ENCODE measurements around the gene HOMER1.

The HOMER1 gene

DNA sequence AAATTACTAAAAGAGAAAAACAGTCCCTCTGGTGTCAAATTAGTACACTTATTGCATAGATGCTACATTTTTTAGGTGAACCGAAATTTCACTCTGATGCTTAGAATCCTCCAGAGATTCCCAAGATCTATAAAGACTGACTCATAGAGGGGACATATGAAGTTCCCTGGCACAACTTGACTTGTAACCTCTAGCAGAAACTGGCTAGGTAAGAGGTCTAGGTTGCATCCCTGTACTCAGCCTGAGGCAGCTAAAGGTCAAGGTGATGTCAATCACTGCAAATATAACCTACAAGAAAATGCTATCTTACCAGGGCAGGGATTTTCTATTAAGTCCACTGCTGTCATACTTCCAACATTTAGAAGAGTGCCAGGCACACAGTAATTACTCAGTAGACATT lies 24.2 kb downstream of the HOMER1 start:
- no peak for DNase-seq (ENCODE audit: low read depth)

DNA sequence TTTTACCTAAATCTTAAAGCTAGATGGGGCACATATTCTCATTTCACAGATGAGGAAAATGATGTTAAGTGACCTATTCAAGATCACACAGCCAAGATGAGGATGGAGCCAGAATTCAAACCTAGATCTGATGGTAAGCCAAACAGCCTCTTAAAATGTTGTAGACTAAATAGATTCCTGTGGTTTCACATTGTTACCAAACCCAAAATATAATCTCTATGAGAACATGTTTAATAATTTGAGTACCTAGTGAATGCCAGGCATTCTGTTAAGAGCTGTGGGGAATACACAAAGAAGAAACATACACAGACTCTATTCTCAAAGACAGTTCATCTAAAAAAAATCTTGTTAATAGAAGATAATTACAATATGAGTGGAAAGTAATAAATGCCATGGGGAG lies 25.2 kb downstream of the HOMER1 start:
- no peak for DNase-seq (ENCODE audit: low read depth)

DNA sequence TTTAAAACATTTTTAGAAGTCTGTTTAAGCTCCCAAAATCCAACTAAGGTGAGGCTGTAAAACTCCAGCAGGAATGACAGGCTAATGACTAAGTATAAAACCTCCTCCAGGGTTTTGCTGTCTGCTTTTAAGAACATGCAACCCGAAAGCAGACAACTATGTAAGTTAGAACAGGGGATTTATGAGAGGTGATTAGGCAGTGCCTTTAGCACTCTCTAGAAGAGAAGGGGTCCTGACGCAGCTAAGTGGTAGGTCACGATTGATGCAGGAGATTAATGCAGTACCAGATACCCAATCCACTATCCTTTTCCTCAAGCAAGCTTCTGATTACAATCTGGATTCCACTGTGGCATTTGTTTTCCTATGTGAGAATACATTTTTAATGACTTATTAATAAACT lies 25.9 kb downstream of the HOMER1 start:
- DNase-seq (ENCODE audit: low read depth) = no peak

DNA sequence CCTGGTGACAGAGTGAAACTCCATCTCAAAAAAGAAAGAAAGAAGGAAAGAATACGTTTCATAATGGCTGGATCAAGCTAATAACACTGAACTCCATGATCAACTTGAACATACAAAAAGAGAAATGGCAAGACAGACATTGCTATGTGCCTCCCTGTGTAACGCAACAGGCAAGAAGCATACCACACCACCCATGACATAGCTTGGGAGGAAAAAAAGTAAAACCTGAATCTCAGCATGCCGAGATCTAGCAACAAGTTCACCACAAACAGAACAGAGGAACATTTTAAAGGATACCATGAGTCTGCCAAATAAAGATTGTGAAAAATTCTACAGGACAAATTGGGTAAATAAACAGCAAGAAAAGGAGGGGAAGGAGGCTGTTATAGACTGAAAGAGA lies 26.7 kb downstream of the HOMER1 start:
- no peak for DNase-seq (ENCODE audit: low read depth)

DNA sequence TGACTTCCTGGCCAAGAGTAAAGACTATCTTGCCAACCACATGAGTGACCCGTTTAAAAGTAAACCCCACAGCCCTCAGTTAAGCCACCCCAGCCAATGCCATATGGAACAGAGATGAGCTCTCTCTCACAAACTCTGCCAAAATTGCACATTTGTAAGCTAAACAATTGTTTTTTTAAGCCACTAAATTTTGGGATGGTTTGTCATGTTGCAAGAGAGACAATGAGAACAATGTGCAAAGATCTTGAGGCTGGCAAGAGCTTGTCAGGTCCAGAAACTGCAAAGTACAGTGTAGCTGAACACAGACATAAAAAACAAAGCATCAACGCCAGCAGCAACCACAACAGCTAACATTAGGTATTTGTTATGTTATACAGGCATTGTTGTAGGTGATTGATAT lies 27.8 kb downstream of the HOMER1 start:
- DNase-seq (ENCODE audit: low read depth) = no peak

DNA sequence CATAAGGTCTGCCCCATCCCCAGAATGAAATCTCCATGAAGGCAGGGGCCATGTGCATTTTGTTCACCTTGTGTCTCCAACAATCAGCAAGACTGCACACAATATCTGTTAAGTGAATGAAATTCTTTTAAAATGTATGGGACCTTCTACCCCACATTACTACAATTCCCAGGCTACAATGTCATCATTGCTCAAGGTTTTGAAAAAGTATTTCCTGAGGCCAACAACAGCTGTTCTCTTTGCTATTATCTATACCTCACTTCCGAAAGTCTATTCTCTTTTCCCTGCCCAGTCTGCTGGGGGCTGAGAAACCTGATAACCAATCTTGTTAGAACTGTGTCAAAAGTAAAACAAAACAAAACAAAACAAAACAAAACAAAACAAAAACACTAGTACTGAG lies 29.2 kb downstream of the HOMER1 start:
- DNase-seq (ENCODE audit: low read depth) = no peak

DNA sequence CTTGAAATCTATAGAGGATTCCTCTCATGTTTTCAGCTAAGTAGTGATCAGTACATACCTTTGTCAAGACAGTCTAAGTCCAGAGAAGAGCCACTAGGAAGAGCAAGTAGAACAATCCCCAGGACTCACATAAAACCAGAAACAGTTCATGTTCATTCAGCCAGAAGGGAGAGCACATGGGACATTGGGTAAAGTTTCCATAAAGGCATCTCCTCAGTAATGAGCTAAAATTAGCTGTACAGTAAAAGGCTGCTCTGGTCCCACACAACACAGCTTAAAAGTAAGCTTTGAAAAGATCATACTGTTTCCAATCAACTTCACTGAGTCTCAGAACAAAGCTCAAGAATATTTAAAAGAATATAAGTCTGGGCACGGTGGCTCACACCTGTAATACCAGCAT lies 32.4 kb downstream of the HOMER1 start:
- no peak for DNase-seq (ENCODE audit: low read depth)

DNA sequence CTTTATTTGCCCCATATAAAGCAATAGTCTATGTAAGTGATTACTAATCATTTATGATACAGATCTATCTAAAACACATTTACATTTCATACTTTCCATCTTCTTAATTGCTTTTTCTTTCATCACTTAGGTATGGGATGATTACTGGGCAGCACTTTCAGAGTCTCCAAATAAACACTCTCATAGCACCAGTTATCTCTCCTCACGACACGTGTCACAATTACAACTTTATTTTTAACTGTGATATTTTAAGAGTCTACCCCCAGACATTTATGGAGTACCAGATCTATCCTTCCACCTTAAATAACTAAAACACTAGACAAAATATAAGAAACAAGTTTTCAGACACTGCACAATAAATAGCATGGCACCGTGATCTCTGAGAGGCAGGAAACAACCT lies 32.9 kb downstream of the HOMER1 start:
- DNase-seq (ENCODE audit: low read depth) = no peak

DNA sequence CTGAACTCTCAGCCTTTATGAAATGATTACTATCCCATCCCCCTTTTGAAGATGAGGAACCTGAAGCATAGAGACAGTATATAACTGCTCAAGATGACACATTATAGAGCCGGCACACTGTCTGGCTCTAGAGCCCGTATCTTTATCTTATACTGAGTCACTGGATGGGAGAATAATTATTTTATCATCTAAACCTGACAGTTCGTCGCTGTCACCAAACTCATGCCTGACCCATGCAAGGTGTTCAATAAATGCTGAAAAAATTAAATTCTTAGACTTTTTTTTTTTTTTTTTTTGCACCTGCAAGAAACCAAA lies 38.8 kb downstream of the HOMER1 start:
- no peak for DNase-seq (ENCODE audit: low read depth)

DNA sequence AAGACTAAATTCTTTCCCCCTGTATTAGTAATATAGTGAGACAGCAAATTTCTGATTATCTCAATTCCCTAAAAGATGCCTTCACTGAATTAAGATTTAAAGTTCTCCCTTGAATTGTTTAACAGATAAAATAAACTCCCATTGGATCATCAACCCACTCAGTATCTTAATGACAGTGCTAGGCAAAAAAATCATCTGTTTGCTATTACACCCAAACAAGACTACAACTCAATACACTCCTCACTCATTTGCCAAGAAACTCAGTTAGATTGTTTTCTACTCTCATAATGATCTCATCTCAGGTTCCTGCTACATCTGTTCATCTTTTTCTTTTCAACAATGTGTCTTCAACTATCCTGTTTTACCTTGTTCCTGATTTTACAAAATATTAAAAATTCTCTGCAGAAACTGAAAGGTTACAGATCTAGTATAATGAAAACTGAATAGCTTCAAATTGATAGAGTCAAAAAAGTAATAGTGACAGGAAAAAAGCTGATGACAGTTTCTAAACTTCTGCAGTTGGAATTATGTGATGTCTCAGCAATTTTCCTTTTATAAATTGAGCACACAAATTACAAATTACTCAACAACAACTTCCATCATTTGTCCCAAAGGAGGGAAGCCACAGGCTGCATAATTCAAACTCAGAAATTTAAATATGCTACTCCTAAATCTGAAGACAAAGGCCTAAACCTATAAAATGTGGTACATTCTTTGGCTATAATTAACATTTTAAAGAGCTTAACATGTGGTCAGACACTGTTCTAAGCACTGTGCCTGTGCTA lies 39.4 kb downstream of the HOMER1 start:
- DNase-seq (ENCODE audit: low read depth) = no peak

DNA sequence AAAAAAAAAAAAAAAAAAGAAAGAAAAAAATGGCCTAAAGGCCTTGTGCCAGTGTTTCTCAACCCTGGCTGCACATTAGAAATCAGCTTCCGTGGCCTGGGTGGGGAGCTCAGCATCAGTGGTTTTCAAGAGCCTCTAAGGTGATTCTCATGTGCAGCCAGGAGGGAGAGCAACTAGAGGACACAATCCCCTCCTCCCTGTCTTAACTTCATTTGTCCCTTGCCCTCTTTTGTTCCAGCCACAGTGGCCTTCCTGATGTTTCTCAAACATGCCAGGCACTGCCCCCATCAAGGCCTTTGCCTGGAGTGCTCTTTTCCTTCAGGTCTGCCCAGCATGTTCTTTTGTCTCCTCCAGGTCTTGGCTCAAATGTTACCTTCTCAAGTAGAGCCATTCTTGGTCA lies 42.4 kb downstream of the HOMER1 start:
- DNase-seq (ENCODE audit: low read depth) = no peak

DNA sequence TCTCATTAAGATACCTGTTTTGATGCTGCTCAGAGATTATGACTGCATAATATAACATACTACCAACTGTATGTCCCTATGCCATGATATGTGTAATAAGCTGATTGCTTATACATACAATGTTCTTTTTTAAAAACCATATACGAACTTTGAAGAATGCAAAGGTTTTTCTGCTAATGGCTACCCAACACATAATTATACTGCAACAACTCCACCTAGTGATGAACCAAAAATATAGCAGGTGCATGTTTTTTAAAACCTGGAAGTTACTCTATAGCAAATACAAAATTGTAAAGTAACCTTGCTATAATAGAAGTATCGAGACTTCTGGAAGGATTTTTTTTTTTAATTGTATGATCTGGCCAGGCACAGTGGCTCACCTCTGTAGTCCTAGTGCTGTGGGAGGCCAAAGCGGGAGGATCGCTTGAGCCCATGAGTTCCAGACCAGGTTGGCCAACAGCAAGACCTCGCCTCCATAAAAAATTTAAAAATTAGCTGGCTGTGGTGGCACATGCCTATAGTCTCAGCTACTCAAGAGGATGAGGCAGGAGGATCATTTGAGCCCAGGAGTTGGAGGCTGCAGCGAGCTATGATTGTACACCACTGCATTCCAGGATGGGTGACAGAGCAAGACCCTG lies 49.1 kb downstream of the HOMER1 start:
- no peak for DNase-seq (ENCODE audit: low read depth)

DNA sequence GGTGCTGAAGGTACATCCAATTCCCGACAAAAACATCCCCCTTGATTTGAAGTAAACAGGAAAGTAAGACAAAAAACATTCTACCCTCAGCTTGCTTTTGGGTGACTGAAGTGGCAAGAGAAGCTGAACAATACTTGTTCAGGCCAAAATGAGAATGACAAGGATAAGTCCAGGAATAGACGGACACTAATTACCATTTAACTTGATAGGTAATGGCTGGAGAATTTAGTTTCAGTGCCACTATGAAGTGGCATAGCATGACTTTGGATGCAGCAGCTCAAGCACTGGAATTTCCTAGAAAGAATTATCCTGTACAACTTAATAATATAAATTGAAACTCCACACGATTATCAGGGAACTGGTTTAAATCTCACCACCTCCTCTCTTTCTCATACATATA lies 49.7 kb downstream of the HOMER1 start:
- no peak for DNase-seq (ENCODE audit: low read depth)

DNA sequence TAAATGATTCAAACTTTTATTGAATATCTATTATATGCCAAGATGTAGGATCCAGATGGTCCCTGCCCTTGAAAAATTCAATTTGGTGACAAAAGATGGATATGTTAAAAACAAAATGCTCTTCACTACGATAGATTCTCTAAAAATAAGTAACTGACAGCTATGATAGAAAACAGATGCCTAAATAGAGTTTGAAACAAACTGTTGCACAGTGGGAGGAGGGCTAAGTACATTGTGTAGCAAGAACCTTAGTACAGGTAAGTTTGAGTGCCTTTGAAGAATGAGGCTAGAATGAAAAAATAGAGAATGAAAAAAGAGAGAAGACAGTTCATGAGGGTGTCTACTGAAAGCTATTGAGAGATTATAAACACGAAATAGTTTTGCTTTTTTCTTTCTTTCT lies 54.3 kb downstream of the HOMER1 start:
- no peak for DNase-seq (ENCODE audit: low read depth)

DNA sequence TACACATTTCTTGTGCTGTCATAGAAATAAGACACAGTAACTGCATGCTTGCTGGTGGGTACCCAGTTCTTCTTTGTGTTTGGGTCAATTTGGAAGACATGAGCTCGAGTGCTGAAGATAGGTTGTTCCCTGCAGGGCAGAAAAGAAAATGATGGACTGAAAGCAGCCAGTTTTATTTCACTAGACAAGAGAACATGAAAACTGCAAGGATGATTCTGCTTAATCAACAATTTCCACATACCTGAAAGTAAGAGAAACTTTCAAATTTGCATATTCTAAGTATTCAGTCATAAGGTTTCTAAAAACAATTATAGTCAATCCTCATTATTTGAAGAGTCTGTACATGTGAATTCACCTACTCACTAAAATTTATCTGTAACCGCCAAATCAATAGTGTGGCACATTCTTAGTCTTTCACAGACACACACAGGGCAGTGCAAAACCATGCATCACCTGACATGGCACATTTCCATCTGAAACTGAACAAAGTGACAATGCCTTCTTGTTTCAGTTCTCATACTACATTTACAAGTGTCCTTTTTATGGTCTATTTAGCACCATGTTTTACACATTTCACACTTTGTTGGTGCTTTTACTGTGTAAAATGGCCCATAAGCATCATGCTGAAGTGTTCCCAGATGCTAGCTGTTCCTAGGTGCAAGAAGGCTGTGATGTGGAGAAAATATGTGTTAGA lies 56.9 kb downstream of the HOMER1 start:
- DNase-seq (ENCODE audit: low read depth) = no peak

DNA sequence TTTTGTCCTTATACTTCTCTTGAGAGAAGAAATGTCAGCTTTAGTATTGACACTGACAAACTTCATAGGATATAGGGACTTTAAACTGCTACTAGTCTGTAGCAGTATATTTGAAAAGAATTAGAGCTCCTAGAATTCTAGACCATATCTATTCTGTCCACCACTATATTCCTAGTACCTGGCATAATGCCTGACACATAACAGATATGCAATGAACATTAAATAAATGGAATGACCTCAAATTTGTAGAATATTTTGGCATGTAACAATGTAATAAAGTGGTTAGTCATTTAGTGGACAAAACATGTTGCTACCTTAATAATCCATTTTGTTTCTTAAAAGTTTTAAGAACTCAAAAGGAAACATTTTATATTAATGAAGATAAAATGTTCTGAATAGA lies 57.5 kb downstream of the HOMER1 start:
- no peak for DNase-seq (ENCODE audit: low read depth)

DNA sequence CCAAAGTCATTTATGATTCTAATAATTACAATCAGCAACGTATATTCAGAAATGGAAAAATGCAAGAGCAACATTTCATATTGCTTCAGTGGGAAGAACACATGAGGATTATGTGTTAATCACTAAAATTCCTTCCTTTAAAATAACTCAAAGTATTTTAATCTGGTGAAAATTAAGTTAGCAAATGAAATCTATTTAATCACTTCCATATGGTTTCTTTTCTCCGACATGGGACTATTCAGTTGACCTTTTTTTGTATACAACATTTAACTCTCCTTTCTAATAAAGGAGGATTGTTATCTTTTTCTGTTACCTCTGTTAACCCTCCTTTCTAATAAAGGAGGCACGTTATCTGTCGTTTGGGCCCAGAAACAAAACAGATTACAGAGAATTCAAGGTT lies 59.9 kb downstream of the HOMER1 start:
- no peak for DNase-seq (ENCODE audit: low read depth)

DNA sequence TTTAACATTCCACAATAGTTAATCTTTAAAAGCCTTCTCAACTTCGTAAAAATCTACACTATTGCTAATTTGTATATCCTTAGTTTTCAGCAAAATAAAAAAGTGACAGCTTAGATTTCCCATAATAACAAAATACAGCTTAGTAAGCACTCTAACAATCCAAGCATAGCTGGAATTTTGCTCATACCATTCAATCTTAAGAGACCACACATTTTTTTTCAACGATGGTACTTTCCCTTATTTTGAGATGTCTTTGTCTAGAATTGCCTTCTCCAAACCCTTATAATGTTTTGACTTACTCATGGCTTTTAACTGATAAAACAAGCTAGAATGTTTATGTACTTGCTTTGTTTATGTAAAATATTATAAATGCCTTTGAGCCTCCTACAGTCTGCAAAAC lies 65.6 kb downstream of the HOMER1 start:
- DNase-seq (ENCODE audit: low read depth) = no peak

DNA sequence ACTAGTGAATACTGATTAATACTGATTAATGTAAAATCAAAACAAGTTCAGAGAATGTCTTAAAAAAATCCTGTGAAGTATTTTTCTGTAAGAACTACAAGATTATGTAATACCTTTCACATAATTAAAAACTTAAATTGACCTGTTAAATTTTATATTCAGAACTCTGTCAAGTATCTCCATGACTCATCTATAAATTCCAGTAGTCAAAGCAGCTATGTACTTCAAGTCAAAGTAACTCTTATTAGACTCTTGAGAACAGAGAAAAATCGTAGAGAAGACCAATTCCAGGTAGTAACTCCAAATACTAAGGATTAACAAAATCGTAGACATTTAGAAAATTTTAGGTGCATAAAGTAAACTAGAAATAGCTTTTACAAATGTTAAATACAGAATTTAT lies 77.1 kb downstream of the HOMER1 start:
- DNase-seq (ENCODE audit: low read depth) = no peak

DNA sequence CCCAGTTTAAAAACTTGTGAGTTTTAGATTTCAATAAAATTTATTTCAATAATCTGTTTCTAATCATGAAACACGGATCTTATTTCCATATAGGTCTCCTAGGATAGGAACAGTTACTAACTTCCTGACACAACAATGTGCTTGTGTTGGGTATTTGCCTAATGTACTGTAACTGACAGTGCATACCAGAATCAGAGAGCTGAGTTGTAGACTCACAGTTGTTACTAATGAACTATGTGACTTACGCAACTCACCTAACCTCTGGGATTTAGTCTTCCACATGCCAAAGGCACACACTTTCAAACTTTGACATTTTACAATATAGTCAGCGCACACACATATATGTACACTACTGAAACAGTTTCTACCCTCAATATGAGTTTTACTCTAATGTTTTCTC lies 77.7 kb downstream of the HOMER1 start:
- DNase-seq (ENCODE audit: low read depth) = no peak

DNA sequence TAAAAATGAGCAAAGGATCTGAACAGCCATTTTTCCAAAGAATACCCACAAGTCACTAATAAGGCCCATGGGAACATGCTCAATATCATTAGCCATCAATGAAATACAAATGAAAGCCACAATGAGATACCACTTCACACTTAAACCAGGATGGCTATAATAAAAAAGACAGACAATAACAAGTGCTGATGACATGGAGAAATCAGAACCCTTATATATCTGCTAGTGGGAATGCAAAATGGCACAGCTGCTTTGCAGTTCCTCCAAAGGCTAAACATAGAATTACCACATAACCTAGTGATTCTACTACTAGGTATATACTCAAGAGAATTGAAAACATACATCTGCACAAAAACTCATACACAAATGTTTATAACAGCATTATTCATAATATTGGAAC lies 83.7 kb downstream of the HOMER1 start:
- DNase-seq (ENCODE audit: low read depth) = no peak

DNA sequence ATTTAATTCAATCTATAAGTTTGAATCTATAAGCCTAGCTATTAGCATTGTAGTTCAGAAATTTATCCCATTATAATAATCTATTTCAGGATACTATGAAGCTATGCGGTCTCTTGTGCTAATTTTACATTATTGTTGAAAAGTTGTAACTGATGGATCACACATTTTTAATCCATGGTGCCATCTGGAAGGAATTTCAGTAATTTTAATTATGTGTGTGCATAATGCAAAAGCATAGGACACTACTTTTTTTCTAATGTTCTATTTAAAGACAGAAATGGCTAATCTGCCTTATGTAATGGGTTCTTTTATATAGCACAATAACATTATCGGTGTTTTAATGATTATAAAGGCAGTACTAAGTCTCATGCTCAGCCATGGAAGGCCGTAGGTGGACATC lies 90.6 kb downstream of the HOMER1 start:
- no peak for DNase-seq (ENCODE audit: low read depth)

DNA sequence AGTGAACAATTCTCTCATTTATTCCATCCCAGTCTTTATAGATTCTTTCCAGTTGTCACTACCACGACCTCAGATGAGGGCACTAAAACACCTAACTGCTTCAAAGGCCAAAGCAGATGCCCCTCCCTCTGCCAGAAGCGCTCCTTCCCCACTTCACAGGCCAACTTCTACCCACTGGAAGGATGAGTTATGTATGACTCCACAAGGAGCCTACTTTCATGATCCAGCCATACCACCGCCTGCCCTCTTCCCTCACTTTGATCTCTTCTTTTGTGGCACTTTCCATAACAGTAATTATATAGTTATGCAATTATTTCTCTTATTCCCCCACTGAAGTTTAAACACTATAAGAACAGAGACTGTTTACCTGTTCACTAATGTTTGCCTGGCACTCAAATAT lies 93.7 kb downstream of the HOMER1 start:
- DNase-seq (ENCODE audit: low read depth) = no peak

DNA sequence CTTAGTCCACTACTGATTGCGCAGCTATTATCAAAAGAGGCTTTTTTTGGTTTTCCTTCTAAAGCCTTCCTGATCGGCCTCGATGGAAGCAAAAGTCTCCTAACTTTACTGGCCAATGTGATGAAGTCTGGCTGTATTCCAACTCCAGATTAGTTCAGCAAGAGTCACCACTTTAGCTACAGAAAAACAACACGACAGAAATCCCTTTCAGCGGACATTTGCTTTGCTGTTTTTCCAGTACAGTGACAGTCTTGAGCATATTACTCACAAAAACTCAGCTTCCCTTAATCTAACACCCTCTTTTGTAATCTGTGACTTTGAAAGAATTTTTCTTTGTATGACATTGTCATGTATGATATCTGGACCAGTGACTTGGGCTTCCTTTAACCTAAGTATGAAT lies 95.7 kb downstream of the HOMER1 start:
- DNase-seq (ENCODE audit: low read depth) = no peak
